ENCODE results near the gene CIITA.
A peak's percentile ranks its signal among the peaks of the same experiment; 100 is the strongest.

DNA sequence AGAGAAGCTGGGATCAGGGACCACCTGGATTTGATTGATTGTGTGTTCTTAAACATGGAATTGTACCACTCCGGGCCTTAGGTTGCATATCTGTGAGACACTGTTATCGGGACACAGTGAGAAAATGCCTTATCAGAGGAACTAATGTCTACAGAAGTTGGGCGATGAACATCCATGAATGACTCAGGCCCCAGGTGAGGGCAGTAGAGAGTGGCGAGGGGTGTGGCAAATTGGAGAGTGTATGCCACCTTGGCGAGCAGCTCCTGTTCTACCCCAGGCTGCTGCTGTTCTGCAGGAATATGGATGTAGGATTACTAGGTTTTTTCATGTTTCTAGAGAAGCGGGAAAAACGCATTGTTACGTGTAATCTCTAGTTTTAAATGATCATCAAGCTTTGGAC is 106.2 kb downstream of the CIITA start:
- peak in 1 of 5 experiments; percentile 13 for TF ChIP-seq CTCF (IDR thresholded peaks at IDR 0.05)
- no peak for TF ChIP-seq POLR2A (IDR thresholded peaks at IDR 0.05)

Measured in transverse colon (tissue), 3 donors.